ENCODE data around the gene C1QB.
"Not testable (repeated sequence)": the region's sequence is repeated elsewhere in the genome, so short reads cannot be mapped to it uniquely, and the experiment has no call there.

C1QB gene

GRCh38 chr1:22694172-22694571, 41.1 kb downstream of the C1QB start:
- DNase-seq (ENCODE audit: low read depth in 2 of 2), result no peak

GRCh38 chr1:22696610-22697009, 43.6 kb downstream of the C1QB start:
- DNase-seq (ENCODE audit: low read depth in 2 of 2), result no peak

GRCh38 chr1:22697980-22698379, 44.9 kb downstream of the C1QB start:
- no peak for DNase-seq (ENCODE audit: low read depth in 2 of 2)

GRCh38 chr1:22699681-22700520, 46.9 kb downstream of the C1QB start:
- no peak for DNase-seq (ENCODE audit: low read depth in 2 of 2)

GRCh38 chr1:22702296-22703085, 49.5 kb downstream of the C1QB start:
- no peak for DNase-seq (ENCODE audit: low read depth in 2 of 2)

GRCh38 chr1:22704440-22705067, 51.5 kb downstream of the C1QB start:
- peak; percentile 44 to 53 for DNase-seq (ENCODE audit: low read depth in 2 of 2)

- DNase-seq (ENCODE audit: low read depth in 2 of 2), result no peak
Measured at GRCh38 chr1:22705586-22705985, 52.5 kb downstream of the C1QB start.

- DNase-seq (ENCODE audit: low read depth in 2 of 2), result not testable (repeated sequence)
Measured at GRCh38 chr1:22706100-22706499, 53.1 kb downstream of the C1QB start.

- no peak for DNase-seq (ENCODE audit: low read depth in 2 of 2)
Measured at GRCh38 chr1:22708777-22709176, 55.7 kb downstream of the C1QB start.

GRCh38 chr1:22709227-22709626, 56.2 kb downstream of the C1QB start:
- no peak for DNase-seq (ENCODE audit: low read depth in 2 of 2)

GRCh38 chr1:22709891-22710700, 57.1 kb downstream of the C1QB start:
- DNase-seq (ENCODE audit: low read depth in 2 of 2), result no peak

- DNase-seq (ENCODE audit: low read depth in 2 of 2), result no peak
Measured at GRCh38 chr1:22710701-22711049, 57.6 kb downstream of the C1QB start, which contains the start of gene EPHB2. EPHB2 (plus strand) TSS chr1:22710839; CDS start chr1:22710983, 144 bp downstream.

- DNase-seq (ENCODE audit: low read depth in 2 of 2), result no peak
Measured at GRCh38 chr1:22711071-22711470, 58.0 kb downstream of the C1QB start.
